ENCODE data around the gene PLSCR1.

The PLSCR1 gene

DNA sequence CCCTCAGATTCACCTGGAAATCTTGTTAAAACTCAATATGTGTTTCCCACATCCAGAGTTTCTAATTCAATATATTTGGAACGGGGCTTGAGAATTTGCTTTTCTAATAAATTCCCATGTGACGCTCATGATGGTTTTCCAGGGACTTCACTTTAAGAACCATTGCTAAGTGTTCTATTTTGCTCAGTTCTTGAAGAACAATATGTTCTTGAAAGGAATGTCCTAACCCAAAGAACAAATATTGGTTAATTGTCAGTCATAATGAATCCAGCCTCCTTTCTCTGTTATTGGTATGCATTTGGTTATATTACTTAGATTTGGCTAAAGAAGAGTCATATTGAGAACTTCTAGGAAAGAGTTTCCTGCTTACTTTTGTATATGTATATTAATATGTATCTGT, 70.7 kb downstream of the PLSCR1 start:
- DNase-seq (ENCODE audit: low read depth in 3 of 3) = no peak

DNA sequence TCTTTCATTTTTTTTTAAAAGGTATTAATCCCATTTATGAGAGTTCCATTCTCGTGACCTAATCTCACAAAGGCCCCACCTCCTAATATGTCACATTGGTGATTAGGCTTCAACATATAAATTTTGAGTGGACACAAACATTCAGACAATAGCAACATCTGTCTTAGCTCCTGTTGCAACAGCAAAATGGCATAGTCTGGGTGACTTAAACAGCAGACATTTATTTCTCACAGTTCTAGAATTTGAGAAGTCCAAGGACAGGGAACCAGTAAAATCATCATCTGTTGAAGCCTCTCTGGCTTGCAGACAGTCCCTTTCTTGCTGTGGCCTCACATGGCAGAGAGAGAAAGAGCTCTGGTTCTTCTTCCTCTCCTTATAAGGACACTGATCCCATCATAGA, 71.8 kb downstream of the PLSCR1 start:
- no peak for DNase-seq (ENCODE audit: low read depth in 3 of 3)

GRCh38 chr3:146471012-146471411, 73.4 kb downstream of the PLSCR1 start:
- no peak for DNase-seq (ENCODE audit: low read depth in 3 of 3)

DNA sequence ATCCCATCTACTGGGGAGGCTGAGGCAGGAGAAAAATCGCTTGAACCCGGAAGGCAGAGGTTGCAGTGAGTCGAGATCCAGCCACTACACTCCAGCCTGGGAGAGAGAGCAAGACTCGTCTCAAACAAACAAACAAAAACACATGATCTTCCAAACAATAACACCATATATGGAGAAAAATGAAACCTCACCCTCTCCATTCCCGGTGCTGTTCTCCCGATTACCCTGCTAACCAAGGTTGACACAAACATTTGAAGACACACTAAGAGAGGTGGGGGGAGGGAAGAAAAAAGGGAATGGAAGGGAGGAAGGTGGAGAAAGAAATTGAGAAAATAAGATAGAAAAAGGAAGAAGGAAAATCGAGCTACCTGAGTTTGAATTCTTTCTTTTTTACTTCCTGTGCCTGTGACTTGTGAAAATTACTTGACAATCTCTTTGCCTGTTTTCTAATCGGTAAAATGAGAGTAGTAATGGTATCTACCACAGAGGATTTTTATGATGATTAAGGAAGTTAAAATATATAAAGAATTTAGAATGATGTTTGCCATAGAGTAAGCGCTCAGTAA, 73.9 kb downstream of the PLSCR1 start:
- DNase-seq (ENCODE audit: low read depth in 3 of 3) = no peak

- DNase-seq (ENCODE audit: low read depth in 3 of 3) = peak; percentile 38 to 61 (median 48)
Measured at GRCh38 chr3:146469150-146470017, 75.0 kb downstream of the PLSCR1 start, which contains the start of gene PLSCR2. TSS of gene PLSCR2 (minus strand) at chr3:146469561. CDS start at chr3:146459904, 9,657 bp downstream.

DNA sequence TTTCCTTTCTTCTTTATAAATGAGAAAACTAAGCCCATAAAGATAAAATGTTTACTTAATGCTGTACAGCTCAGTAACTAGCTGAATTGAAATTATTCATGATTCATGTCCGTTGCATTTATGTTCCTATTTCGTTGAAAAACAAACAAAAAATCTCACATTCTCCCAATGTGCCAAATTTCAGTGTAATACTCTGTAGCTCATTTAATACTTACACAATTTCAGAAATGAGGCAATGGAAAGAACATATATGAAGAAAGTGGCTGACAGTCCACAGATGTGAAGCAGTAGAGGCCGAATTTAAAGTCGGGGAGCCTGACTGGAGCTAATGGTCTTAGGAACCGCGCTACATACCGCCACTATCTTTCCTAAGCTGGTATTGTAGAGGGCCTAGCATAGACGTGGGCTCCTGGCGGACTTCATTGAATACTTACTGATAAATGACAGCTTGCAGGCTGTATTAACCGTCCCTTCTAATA, 75.7 kb downstream of the PLSCR1 start:
- DNase-seq (ENCODE audit: low read depth in 3 of 3) = no peak

DNA sequence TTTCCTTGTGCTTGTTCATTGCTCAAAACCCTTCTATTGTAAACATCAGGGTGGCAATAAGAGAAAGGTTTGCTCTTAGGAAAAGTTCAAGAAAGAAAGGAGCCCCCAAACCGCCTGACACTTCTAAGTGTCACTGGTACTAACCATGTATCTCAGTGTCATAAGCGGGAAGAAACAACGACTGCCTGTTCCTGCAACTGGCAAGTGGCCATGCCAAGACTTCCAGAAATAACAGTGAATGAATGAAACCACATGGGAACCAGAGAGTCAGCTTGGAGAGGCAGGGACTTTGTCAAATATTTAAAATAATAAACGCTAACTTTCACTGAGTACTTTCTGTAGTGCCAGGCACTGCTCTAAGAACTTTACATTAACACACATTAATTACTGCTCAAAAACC, 76.2 kb downstream of the PLSCR1 start:
- DNase-seq (ENCODE audit: low read depth in 3 of 3) = no peak

GRCh38 chr3:146466604-146467003, 77.8 kb downstream of the PLSCR1 start:
- DNase-seq (ENCODE audit: low read depth in 3 of 3) = no peak

GRCh38 chr3:146465693-146466465, 78.5 kb downstream of the PLSCR1 start:
- no peak for DNase-seq (ENCODE audit: low read depth in 3 of 3)
